Activated naive CD4-positive, alpha-beta T cell treated with anti-CD3 and anti-CD28 coated beads for 36 hours (primary cell): ENCODE measurements around the gene GPR55. TPM values are rescaled to one million over a fixed set of nuclear protein-coding genes. Genes with fewer than 3 reads are reported as not detected.

Experiments
- CTCF ChIA-PET: fragments of 350-600 bp; sonication (Branson Sonifier 250); formaldehyde crosslinking; loops from one replicate; lab custom pipeline; 2021; ENCODE audit warnings: antibody characterized with exemption; lab: Charles Lee
- DNase-seq: peaks from one replicate; pipeline ENCODE4 v3.0.0-alpha.2; 2020
- H3K27ac Mint-ChIP-seq: one replicate; pipeline ENCODE4 v1.8.0; 2021; ENCODE audit warnings: mild to moderate bottlenecking, mixed read lengths
- H3K27me3 Mint-ChIP-seq: one replicate; pipeline ENCODE4 v1.8.0; 2021; ENCODE audit warnings: low read depth, mixed read lengths
- H3K36me3 Mint-ChIP-seq: one replicate; pipeline ENCODE4 v1.8.0; 2021; ENCODE audit warnings: low read depth, mixed read lengths
- H3K4me1 Mint-ChIP-seq: one replicate; pipeline ENCODE4 v1.8.0; 2021; ENCODE audit warnings: low read depth, mixed read lengths
- H3K4me3 Mint-ChIP-seq: one replicate; pipeline ENCODE4 v1.8.0; 2021; ENCODE audit warnings: mild to moderate bottlenecking, moderate library complexity, mixed read lengths
- H3K9me3 Mint-ChIP-seq: one replicate; pipeline ENCODE4 v1.8.0; 2021; ENCODE audit warnings: mixed read lengths
- intact Hi-C: fragments of 100-400 bp; cut with micrococcal nuclease; formaldehyde crosslinking; loops from one replicate; pipeline ENCODE4 v1.15.1; 2023
- total RNA-seq, 2 experiments: library from RNA; stranded (reverse); gene quantifications; one replicate each; pipeline ENCODE4 v1.2.3, GENCODE V29; 2021

Gene GPR55
- total RNA-seq, 2 experiments from 2014 or later: 0.35 to 0.43 TPM

DNA sequence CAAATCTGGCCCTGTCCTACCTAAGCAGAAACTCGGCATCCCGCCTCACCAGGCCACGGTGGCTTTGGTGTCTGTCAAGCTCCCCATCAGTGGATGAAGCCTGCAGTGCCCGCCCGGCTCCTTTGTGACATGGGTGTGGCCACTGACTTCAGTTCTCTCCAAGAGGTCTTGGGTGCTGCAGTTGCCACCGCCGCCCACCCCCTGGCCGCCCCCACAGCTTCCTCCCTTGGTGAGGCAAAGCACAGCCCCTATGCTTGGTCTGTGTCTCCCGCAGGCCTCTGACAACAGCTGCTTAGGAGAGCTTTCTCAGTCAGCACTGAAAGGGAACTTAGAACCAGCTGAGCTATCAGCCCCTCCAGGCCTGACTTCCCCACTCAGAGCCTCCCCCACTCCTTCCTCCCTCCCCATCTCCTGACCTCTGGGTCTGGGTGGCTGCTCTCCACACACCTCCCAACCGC lies 22.9 kb upstream of the GPR55 start:
- no peak overlapping the region for H3K27ac Mint-ChIP-seq

DNA sequence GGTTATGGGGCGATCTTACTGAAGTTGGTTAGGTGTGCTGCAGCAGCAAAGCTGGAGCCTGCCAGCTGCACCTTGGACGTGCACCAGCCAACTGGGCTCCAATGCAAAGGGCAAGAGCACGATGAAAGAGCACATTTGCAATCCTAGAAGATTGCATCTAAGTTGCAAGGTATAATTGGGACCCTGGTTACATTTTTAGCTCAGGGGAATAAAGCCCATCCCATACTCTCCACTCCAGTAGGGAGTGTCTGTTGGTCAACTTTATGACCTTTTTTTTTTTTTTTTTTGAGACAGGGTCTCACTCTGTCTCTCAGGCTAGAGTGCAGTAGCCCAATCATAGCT lies 22.2 kb upstream of the GPR55 start:
- no peak for DNase-seq
- Mint-ChIP-seq H3K27ac (no peak overlapping the region), H3K36me3 (no peaks in the 10 kb centered on the region), H3K4me1 (peaks cover 11% of the 10 kb centered on the region), H3K27me3 (peaks cover 2% of the 10 kb centered on the region), H3K9me3 (no peaks in the 10 kb centered on the region), H3K4me3 (no peak overlapping the region)
- intact Hi-C loops: no loop called here
- CTCF ChIA-PET: interaction anchor here (0.6 to 0.9 kb wide), 2 partner anchors 47 to 1669 kb away, joined by 3 read pairs; no protein-coding TSS in a partner anchor

More for the DNA sequence above, 22.9 kb upstream of the GPR55 start:
- intact Hi-C loops: no loop called here
- Mint-ChIP-seq H3K27me3 (peaks cover 3% of the 10 kb centered on the region), H3K4me3 (no peak overlapping the region), H3K9me3 (no peaks in the 10 kb centered on the region), H3K4me1 (peaks cover 11% of the 10 kb centered on the region), H3K36me3 (no peaks in the 10 kb centered on the region)
- no peak for DNase-seq
- CTCF ChIA-PET: interaction anchor here (0.6 to 0.9 kb wide), 2 partner anchors 47 to 1668 kb away, joined by 3 read pairs; no protein-coding TSS in a partner anchor

DNA sequence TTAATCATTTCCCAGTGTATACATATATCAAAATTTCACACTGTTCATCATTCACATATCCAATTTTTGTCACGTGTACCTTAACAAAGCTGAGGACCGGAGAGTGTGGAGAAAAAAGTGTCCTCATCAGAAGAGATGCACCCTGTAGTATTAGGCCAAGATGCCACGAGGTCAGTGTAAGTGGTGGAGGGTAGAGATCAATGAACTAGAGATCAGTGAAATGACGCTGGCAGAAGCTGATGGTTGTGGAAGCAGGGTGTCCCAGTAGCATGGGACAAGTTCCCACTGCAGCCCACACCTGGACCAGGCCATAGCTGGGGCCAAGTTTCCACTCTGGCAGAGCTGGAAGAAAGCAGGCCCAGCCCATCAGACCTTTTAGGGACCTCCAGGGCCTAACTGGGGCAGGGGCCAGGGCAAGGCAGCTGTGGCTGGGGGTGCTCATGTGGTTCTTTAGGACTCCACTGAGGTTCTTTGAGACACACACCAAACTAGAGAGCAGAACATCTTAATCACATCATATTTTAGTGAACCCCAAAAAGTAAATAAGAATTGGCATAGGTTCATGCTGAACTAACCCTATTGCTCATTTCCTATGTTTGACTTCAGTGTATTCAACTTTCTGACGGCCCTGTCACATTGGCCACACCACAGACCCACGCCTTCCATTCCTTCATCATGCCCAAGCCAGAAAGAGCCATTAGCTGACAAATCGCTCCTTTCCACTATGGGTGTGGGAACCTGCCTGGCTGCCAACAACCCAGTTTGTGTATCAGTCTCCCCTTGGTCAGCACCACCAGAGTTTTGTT lies 21.6 kb upstream of the GPR55 start:
- no peak overlapping the region for H3K27ac Mint-ChIP-seq
- CTCF ChIA-PET: interaction anchor here (0.9 kb wide), 1 partner anchor 46 kb away, joined by 3 read pairs; no protein-coding TSS in a partner anchor
- H3K4me1 Mint-ChIP-seq: peaks cover 11% of the 10 kb centered on the region
- peaks cover 2% of the 10 kb centered on the region for H3K27me3 Mint-ChIP-seq
- H3K4me3 Mint-ChIP-seq: no peak overlapping the region
- no peaks in the 10 kb centered on the region for H3K36me3 Mint-ChIP-seq
- no peaks in the 10 kb centered on the region for H3K9me3 Mint-ChIP-seq
- no peak for DNase-seq
- intact Hi-C loops: no loop called here

DNA sequence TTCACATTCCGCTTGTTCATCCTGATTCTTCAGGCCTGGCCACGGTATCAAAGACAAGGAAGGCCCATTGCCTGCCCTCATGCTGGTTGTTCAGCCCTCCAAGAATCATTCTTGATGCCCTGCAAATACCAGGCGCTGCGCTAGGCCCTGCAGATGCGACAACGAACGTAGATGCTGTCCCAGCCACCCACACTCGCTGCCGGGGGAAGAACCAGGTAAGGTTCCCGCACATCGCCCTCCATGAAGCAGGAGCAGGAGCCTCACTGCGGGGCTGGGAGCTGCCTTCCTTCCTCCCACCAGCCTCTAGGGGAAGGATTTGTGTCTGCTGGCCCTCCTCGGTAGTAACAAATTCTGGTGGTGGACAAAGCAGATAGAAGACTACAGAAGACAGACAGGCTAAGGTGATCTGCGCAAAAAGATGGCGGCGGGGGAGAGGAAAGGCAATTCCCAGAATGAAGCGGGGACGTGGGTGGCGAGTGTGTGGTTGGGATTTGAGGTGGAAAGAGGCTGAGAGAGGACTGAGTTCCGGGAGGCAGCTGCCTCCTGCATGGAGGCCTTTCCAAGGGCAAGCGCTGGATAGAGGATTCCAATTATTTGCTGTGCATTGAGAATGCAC lies 19.8 kb upstream of the GPR55 start:
- Mint-ChIP-seq H3K9me3 (no peaks in the 10 kb centered on the region), H3K27ac (no peak overlapping the region), H3K27me3 (peaks cover 2% of the 10 kb centered on the region), H3K36me3 (no peaks in the 10 kb centered on the region), H3K4me3 (no peak overlapping the region), H3K4me1 (peaks cover 11% of the 10 kb centered on the region)
- intact Hi-C loops: no loop called here
- no peak for DNase-seq
- CTCF ChIA-PET: no interaction called here

DNA sequence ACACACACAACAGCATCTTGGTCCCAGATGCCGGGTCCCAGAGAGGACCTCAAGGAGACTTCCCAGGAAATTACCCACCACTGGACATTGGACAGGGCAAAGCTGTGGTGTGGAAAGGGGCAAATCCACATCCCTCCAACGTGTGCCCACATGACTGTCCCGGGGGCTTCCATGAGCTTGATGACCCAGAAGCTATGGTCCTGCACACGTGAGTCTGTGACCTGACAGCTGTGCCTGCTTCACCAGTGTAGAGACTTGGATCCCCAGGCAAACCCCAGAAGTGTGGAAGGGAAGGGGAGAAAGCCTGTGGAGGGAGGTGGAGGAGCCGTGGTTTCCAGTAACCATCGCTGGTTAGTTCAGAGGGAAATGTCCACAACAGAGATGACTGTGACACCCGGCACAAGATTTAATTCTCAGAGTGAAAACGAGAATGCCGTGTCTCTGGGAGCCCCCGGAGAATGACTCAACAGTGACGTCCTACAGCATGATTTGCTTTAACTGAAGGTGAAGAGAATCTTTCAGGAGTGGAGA lies 19.1 kb upstream of the GPR55 start:
- peaks cover 11% of the 10 kb centered on the region for H3K4me1 Mint-ChIP-seq
- CTCF ChIA-PET: no interaction called here
- H3K36me3 Mint-ChIP-seq: no peaks in the 10 kb centered on the region
- H3K9me3 Mint-ChIP-seq: no peaks in the 10 kb centered on the region
- no peak overlapping the region for H3K4me3 Mint-ChIP-seq
- H3K27ac Mint-ChIP-seq: peak overlapping the region; percentile 44
- intact Hi-C loops: no loop called here
- H3K27me3 Mint-ChIP-seq: peaks cover 2% of the 10 kb centered on the region
- peak; percentile 60 for DNase-seq

DNA sequence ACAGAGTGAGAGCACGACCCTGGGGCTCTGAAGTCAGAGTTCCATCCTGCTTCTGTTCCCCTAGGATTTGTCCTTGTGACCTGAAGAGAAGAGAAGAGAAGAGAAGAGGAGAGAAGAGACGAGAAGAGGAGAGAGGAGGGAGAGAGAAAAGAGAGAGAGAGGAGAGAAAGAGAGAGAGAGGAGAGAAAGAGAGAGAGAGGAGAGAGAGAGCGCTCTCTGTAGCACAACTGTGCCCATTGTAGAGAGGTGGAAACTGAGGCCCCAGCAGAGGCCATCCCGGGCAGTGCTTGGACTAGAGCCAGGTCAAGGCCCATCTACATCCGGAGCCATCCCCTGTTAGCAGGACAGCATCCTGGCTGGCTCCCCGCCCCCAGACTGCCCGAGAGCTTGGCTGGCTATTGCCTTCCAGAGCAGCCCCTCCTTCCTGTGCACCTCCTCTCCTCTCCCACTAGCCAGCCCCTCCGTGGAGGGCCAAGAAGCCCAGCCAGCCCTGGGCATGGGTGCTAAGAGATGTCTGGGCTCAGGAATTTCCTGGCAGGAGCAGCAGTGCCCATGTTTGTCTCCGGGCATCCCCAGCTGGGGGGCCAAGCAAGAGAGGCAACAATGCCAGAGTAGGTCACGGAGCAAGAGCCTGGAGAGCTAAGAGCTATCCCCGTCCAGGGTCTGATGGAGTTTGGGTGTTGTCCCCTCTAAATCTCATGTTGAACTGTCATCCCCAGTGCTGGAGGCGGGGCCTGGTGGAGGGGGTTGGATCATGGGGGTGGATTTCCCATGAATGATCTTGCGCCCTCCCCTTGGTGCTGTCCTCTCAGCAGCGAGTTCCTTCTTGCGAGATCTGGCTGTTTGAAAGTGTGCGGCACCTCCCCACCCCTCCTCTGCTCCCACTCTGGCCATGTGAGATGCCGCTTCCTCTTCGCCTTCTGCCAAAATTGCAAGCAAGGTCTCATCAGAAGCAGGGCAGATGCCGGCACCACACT lies 18.2 kb upstream of the GPR55 start:
- Mint-ChIP-seq H3K4me3 (no peak overlapping the region), H3K27ac (peak overlapping the region; percentile 44), H3K36me3 (no peaks in the 10 kb centered on the region), H3K27me3 (peaks cover 2% of the 10 kb centered on the region), H3K4me1 (peaks cover 11% of the 10 kb centered on the region), H3K9me3 (no peaks in the 10 kb centered on the region)
- intact Hi-C loops: loop anchor here (1.0 kb wide), 1 partner anchor 17 kb away; no protein-coding TSS in a partner anchor
- DNase-seq: peak; percentile 58
- CTCF ChIA-PET: no interaction called here

DNA sequence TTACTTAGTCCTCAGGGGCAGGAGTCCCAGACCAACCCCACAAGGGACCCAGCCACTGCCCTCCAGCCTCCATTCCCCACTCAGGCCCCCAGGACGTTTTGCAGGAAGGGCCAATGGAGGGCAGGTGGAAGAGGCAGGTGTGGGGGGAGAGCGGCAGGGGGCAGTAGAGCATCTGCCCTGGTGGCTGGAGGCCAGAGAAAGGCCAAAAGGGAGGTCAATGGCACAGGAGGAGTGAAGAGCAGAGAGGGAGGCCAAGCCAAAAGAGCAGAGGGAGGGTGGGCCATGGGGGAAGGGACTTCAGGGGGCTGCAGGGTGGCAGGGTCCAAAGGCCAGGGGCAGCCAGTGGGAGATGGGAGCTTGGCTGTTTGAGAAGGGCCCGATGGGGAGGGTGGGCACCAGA lies 17.3 kb upstream of the GPR55 start:
- peaks cover 3% of the 10 kb centered on the region for H3K9me3 Mint-ChIP-seq
- intact Hi-C loops: no loop called here
- CTCF ChIA-PET: interaction anchor here (1.5 kb wide), 1 partner anchor 45 kb away, joined by 7 read pairs; no protein-coding TSS in a partner anchor

DNA sequence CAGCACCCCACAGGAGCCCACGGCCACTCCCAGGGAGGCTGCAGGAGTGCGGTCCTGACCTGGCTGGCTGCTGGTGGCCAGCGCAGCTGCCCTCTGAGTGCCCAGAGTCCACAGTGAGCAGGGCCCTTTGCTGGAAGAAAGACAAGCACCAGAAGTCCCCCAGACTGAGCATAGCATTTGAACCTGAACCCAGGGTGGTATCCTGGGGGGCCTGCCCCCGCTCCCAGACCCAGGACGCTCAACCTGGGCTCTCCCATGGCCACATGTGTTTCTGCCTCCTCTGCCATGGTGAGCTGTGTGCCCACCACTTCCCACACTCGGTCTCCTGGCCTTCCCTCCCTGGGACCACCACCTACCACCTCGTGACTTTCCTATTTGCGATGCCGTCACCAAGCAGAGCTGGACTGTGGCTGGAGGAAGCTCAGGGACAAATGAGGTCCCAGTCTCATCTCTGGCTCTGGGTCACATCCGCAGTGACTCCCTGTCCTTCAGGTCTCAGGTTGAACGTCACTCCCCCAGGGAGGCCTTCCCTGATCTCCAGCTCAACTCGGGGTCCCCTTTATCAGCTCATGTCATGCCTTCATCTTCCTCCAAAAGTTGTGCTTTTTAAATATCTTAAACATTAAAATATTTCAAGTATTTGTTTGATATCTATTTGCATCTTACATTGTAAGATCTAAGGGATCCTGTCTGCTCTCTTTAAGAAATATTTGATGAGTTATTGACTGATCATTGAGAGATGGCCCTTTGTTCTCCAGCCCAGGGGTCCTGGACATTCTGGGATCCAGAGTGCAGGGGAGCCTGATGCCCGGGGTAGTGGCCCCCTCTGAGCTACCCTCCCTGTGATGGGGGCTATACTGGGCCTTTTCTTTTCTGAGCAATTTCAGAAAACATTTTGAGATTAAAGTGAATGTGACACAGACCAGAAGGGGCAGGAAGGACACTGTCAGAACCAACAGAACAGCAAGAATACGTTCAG lies 16.4 kb upstream of the GPR55 start:
- no peak overlapping the region for H3K27ac Mint-ChIP-seq
- CTCF ChIA-PET: interaction anchor here (1.1 to 1.5 kb wide), 3 partner anchors 16 to 46 kb away, joined by 3 to 7 read pairs (median 3); no protein-coding TSS in a partner anchor
- H3K27me3 Mint-ChIP-seq: peaks cover 2% of the 10 kb centered on the region
- no peaks in the 10 kb centered on the region for H3K36me3 Mint-ChIP-seq
- peaks cover 11% of the 10 kb centered on the region for H3K4me1 Mint-ChIP-seq
- no peak overlapping the region for H3K4me3 Mint-ChIP-seq
- intact Hi-C loops: no loop called here
- DNase-seq: no peak
- H3K9me3 Mint-ChIP-seq: peaks cover 8% of the 10 kb centered on the region

More for the DNA sequence above, 17.3 kb upstream of the GPR55 start:
- Mint-ChIP-seq H3K27me3 (peaks cover 2% of the 10 kb centered on the region), H3K36me3 (no peaks in the 10 kb centered on the region), H3K27ac (no peak overlapping the region), H3K4me1 (peaks cover 11% of the 10 kb centered on the region), H3K4me3 (no peak overlapping the region)
- no peak for DNase-seq

DNA sequence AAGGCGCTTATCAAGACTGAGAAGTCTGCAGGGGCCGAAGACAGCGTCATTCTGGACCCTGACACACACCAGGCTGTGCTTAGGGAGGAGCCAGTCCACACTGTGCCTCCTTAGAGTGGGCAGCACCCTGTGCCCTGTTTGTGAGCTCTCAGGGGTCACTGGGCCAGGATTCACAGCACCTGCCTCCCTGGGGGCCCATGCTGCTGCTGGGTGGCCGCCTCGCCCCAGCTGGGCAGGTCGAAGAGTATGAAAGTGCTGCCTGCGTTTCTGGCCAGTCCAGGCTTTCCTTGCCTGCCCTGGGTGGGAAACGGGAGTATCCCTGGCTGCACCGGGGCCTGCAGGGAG lies 15.4 kb upstream of the GPR55 start:
- H3K36me3 Mint-ChIP-seq: no peaks in the 10 kb centered on the region
- intact Hi-C loops: no loop called here

DNA sequence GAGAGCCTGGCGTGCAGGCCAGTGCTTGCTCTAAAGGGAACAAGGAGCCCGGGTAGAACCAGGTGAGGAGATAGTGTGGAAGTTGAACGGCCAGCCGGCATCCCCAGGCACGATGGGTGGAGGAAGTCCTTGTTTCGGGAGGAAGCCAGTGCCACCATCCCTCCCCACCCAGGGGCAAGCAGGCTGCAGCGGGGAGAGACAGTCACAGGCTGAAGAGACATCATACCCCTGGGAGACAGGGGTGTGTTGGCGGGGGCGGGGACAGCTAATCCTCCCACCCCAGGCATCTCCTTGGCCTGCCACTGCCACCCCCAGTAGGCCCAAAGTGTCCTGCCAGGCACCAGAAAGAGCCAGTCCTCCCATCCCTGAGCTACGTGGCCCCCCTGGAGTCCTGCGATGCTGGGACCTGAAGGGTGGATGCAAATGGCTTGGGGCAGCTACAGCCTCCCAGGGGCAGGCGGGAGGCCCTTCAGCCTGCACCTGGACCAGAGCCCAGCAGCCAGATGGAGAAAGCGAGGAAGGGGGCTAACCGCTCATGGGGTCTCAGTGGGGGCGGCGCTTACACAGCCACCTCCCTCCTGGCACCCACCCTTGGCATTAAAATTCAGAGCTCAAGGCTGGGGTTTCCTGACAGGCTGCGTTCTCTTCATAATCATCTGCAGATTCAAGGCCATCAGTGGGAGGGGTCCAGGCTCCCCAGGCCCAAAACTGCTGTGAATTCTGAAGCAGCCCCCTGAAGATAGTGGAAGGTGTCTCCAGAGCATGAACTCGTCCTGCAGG lies 14.8 kb upstream of the GPR55 start:
- Mint-ChIP-seq H3K4me3 (no peak overlapping the region), H3K27ac (no peak overlapping the region), H3K27me3 (peaks cover 6% of the 10 kb centered on the region), H3K36me3 (no peaks in the 10 kb centered on the region), H3K9me3 (peaks cover 20% of the 10 kb centered on the region), H3K4me1 (peaks cover 11% of the 10 kb centered on the region)
- no peak for DNase-seq
- intact Hi-C loops: no loop called here
- CTCF ChIA-PET: no interaction called here

More for the DNA sequence above, 15.4 kb upstream of the GPR55 start:
- no peak for DNase-seq
- H3K27ac Mint-ChIP-seq: no peak overlapping the region
- peaks cover 11% of the 10 kb centered on the region for H3K4me1 Mint-ChIP-seq
- CTCF ChIA-PET: interaction anchor here (1.1 to 1.2 kb wide), 2 partner anchors 15 to 34 kb away, joined by 3 read pairs; no protein-coding TSS in a partner anchor
- H3K9me3 Mint-ChIP-seq: peaks cover 18% of the 10 kb centered on the region
- peaks cover 5% of the 10 kb centered on the region for H3K27me3 Mint-ChIP-seq
- H3K4me3 Mint-ChIP-seq: no peak overlapping the region
